NCI-H748 (cell line): ENCODE measurements around the gene DECR2.
"Not testable (repeated sequence)": the region's sequence is repeated elsewhere in the genome, so short reads cannot be mapped to it uniquely, and the experiment has no call there.

Experiments
- DNase-seq: peaks from one replicate; lab custom pipeline; 2025; ENCODE audit not compliant: unreplicated experiment; lab: John Stamatoyannopoulos, UW

DECR2 gene

GRCh38 chr16:378821-379182 is 22.9 kb upstream of the DECR2 start:
- no peak for DNase-seq

GRCh38 chr16:379183-379960 is 22.3 kb upstream of the DECR2 start:
- peak; percentile 73 for DNase-seq

GRCh38 chr16:379961-380761 is 21.5 kb upstream of the DECR2 start:
- no peak for DNase-seq

GRCh38 chr16:380762-381011 is 21.0 kb upstream of the DECR2 start:
- DNase-seq: no peak

GRCh38 chr16:381012-381788 is 20.5 kb upstream of the DECR2 start:
- DNase-seq: peak; percentile 46

GRCh38 chr16:381789-382717 is 19.6 kb upstream of the DECR2 start, which contains the start of gene PGAP6:
Gene PGAP6 (minus strand): TSS chr16:381978. CDS start chr16:381821, 157 bp downstream.
- peak; percentile 52 for DNase-seq

- peak; percentile 78 for DNase-seq
Measured at GRCh38 chr16:383326-384051, 18.2 kb upstream of the DECR2 start.

- no peak for DNase-seq
Measured at GRCh38 chr16:386641-387156, 15.0 kb upstream of the DECR2 start.

- not testable (repeated sequence) for DNase-seq
Measured at GRCh38 chr16:387761-388666, 13.7 kb upstream of the DECR2 start.

GRCh38 chr16:389352-389751 is 12.3 kb upstream of the DECR2 start:
- no peak for DNase-seq

GRCh38 chr16:391885-392335 is 9.8 kb upstream of the DECR2 start:
- peak; percentile 53 for DNase-seq

GRCh38 chr16:392450-393030 is 9.1 kb upstream of the DECR2 start:
- no peak for DNase-seq

GRCh38 chr16:396199-396598 is 5.5 kb upstream of the DECR2 start:
- DNase-seq: peak; percentile 58

- DNase-seq: peak; percentile 39
Measured at GRCh38 chr16:396605-397004, 5.1 kb upstream of the DECR2 start.

GRCh38 chr16:397135-397661 is 4.5 kb upstream of the DECR2 start, which contains the start of gene NME4:
Gene NME4 (plus strand): TSS chr16:397199. CDS start chr16:397223, 24 bp downstream.
- peak; percentile 40 for DNase-seq

GRCh38 chr16:397736-398332 is 3.9 kb upstream of the DECR2 start:
- DNase-seq: peak; percentile 17

GRCh38 chr16:398561-399339 is 2.9 kb upstream of the DECR2 start:
- DNase-seq: no peak
